HG03342 (cell line): ENCODE measurements around the gene RTL10.

Experiments
- ATAC-seq: cut with Tn5 transposase; IDR thresholded peaks from one replicate; pipeline ENCODE4 v1.9.1; 2021; ENCODE audit warnings: mild to moderate bottlenecking, moderate library complexity; ENCODE audit not compliant: unreplicated experiment

RTL10 gene

DNA sequence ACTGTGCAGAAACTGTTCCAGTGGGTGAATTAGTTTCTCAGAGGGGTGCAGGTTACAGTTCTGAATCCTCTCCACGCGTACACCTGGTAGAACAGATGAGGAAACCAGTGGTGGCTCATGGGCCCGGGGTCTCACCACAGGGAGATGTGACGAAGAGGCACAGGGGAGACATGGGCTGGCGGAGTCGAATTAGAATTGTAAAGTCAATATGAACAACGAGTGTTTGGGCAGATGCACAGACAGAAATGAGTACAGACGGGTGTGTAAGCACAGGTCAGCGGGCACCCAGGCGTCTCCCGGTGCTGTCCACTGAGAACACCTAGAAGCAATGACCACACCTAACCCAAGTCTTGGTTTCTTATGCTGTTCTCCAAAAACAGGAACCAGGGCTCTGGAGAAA is 41.8 kb downstream of the RTL10 start:
- ATAC-seq, result no peak

GRCh38 chr22:19811811-19812771 is 42.6 kb downstream of the RTL10 start:
- ATAC-seq, result no peak

GRCh38 chr22:19811211-19811621 is 43.5 kb downstream of the RTL10 start:
- ATAC-seq, result no peak

GRCh38 chr22:19810381-19811201 is 44.1 kb downstream of the RTL10 start:
- no peak for ATAC-seq

DNA sequence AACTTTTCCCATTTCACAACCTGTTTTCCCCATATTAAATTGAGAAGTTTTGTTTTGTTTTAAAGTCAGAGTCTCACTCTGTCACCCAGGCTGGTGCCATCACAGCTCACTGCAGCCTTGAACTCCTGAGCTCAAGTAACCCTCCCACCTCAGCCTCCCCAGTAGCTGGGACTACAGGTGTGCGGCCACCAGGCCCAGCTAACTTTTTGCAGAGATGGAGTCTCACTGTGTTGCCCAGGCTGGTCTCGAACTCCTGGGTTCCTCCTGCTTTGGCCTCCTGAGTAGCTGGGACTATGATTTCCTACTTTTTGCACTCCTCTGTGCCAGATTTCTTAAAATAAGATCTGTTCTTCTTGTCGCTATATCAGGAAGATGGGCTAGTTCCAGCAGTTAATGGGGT is 44.9 kb downstream of the RTL10 start:
- no peak for ATAC-seq

DNA sequence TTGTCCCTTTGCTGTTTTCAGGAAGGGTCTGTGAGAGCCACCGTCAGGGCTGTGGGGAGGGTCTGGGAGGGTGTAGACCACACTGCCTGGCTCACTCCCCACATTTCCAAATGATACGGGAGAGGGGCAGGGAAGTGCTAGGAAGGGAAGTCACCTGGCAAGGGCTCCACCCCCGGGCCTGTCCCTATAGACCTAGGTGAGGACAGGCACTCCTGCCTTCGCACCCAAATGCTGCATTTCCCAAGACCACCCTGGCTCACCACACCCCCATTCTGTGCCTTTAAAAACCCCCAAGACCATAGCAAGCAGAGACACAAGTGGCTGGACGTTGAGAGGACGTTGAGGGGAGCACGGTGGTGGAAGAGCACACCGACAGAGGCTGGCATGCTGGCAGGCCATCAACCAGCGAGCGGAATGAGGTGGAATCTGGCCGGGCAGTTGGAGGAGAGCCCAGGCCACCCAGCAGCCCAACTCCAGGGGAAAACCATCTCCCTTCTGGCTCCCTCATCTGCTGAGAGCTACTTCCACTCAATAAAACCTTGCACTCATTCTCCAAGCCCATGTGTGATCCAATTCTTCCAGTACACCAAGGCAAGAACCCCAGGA is 45.7 kb downstream of the RTL10 start:
- ATAC-seq, result no peak

DNA sequence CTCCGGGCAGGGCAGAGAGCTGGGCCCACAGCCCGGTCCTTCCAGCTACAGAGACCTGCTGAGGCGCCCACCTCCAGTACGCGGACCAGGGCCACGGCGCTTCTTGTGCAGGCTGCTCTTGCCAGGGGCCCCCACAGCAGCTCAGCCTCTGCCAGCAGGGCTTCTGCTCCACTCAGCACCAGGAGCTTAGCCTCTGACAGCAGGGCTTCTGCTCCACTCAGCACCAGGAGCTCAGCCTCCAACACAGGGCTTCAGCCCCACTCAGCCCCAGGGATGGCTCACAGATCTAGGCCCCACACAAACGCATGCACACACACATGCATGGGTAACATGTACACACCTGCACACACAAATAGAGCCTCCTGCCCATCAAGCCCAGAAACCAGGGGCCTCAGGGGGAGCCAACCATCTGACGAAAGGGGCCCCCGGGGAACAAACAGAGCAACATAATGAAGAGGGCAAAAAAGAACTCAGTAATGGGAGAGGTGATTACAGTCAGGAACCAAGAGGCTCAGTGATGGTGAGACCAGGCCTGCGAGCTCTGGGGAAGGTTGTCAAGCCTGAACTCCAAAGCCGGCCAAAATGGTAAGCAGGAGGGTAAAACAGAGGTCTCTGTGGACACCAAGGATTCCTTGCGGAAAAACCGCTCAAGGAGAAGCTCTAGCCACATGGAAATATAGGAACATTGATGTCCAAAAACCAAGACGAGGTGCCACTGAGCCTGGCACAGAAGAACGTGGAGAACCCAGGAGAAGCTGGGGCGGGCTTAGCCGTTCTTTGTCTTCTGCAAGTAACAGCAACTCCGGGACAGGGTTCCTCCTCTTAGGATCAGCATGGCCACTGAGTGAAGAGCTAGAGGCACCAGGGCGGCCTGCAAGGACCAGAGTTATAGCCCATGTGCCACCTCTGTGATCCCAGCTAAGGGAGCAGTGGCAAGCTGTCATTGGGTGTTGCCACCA is 46.5 kb downstream of the RTL10 start:
- no peak for ATAC-seq

GRCh38 chr22:19807161-19807913 is 47.3 kb downstream of the RTL10 start:
- ATAC-seq, result no peak

GRCh38 chr22:19806213-19807160 is 48.2 kb downstream of the RTL10 start:
- ATAC-seq, result no peak

DNA sequence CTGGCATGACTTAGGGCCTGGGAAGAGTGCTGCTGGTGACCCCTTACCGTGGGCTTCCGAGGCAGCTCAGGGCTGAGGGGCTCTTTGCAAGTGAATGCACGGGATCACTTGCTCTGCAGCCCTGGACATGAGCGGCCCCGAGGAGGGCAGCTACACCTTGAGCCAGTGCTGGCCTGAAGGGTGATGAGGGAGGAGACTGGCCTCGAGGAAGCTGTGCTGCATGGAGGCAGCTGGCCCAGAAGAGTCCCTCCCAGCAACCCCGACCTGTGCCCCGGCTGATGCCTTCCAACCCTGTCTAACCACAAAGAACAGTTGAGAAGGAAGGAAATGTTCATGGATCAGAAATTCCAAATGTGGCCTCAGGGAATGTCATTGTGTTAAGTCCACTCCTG is 48.9 kb downstream of the RTL10 start:
- ATAC-seq, result no peak
